Measurements from ENCODE around the gene PIWIL1. TPM values are rescaled to one million over a fixed set of nuclear protein-coding genes. Genes with fewer than 3 reads are reported as not detected.

The PIWIL1 gene
- total RNA-seq, 1 experiment from 2014 or later, result not detected

DNA sequence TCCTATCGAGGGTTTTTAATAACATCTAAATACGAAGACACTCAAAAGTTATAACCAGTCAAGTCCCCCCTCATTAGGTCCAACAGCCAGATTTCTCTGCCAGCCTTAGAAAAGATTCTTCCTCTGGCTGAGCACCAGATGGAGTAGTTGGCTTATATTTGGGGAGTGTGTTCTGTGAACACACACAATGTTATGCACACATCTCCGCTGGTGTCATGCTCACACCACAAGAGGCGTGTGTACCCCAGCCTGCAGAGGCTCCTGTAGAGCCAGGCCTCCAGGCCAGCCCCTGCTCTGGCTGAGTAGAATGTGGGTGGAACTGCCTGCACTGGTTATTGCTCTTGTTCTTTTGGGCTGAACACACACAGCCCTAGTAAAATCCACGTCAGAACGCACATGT is 64.0 kb downstream of the PIWIL1 start:
- H2BK20ac ChIP-seq (ENCODE audit: low read depth, low read length, poor library complexity, severe bottlenecking), result no peak overlapping the region
- WGBS (ENCODE audit: extremely low coverage, insufficient read length, low lambda C conversion rate), result no CpG with 5 or more reads among the region's 6 CpGs
- Mint-ChIP-seq H3K4me3 (no peak overlapping the region), H3K9me3 (no peaks in the 10 kb centered on the region), H3K36me3 (ENCODE audit: insufficient read depth in 1 of 3, low read depth in 3 of 3) (no peaks in the 10 kb centered on the region), H3K27ac (no peak overlapping the region; a peak in 1 of 7 replicates), H3K27me3 (ENCODE audit: low read depth) (peaks cover 8% of the 10 kb centered on the region), H3K4me1 (peaks cover 8 to 9% of the 10 kb centered on the region in 2 experiments)
- H3K18ac ChIP-seq (ENCODE audit: insufficient read length, low read depth, low read length), result no peak overlapping the region
- no peaks in the 10 kb centered on the region for H3K9me3 ChIP-seq (ENCODE audit: control insufficient read depth, low read depth, low read length)
- no peak overlapping the region for H4K91ac ChIP-seq (ENCODE audit: insufficient read length, low read depth, low read length)
- H2AK5ac ChIP-seq (ENCODE audit: insufficient read length, low read length), result no peak overlapping the region
- no peak overlapping the region for H2BK15ac ChIP-seq (ENCODE audit: low read depth, low read length)
- no peaks in the 10 kb centered on the region for H3K23me2 ChIP-seq (ENCODE audit: insufficient read length, low read depth, low read length, poor library complexity, severe bottlenecking)
- H3K23ac ChIP-seq (ENCODE audit: insufficient read length, low read depth, low read length), result no peak overlapping the region
- H4K8ac ChIP-seq (replicated peaks; ENCODE audit: insufficient read length, low read depth, low read length), result no peak overlapping the region
- TF ChIP-seq, protein P1, sequence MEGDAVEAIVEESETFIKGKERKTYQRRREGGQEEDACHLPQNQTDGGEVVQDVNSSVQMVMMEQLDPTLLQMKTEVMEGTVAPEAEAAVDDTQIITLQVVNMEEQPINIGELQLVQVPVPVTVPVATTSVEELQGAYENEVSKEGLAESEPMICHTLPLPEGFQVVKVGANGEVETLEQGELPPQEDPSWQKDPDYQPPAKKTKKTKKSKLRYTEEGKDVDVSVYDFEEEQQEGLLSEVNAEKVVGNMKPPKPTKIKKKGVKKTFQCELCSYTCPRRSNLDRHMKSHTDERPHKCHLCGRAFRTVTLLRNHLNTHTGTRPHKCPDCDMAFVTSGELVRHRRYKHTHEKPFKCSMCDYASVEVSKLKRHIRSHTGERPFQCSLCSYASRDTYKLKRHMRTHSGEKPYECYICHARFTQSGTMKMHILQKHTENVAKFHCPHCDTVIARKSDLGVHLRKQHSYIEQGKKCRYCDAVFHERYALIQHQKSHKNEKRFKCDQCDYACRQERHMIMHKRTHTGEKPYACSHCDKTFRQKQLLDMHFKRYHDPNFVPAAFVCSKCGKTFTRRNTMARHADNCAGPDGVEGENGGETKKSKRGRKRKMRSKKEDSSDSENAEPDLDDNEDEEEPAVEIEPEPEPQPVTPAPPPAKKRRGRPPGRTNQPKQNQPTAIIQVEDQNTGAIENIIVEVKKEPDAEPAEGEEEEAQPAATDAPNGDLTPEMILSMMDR (conservative IDR thresholded peaks at IDR 0.05), result peak; percentile 64
- no peak overlapping the region for H3K4ac ChIP-seq (ENCODE audit: low read depth, low read length)
- H4K20me1 ChIP-seq (ENCODE audit: control insufficient read depth, insufficient read depth, insufficient read length), result no peaks in the 10 kb centered on the region
- DNase-seq, result no peak
- no peak overlapping the region for H2AFZ ChIP-seq (ENCODE audit: low read length)
- H3K79me2 ChIP-seq (ENCODE audit: insufficient read depth, low read length), result no peaks in the 10 kb centered on the region
- H3K27ac ChIP-seq (ENCODE audit: insufficient read length, low read depth, low read length), result no peak overlapping the region
- H3K9ac ChIP-seq (ENCODE audit: extremely low read depth, insufficient read length, low read length), result no peak overlapping the region
- H2BK12ac ChIP-seq (ENCODE audit: insufficient read length, low read depth, low read length), result no peak overlapping the region
- H3K4me1 ChIP-seq (ENCODE audit: insufficient read depth, low read length), result no peaks in the 10 kb centered on the region
- H3K79me1 ChIP-seq (ENCODE audit: insufficient read depth, low read depth, low read length, poor library complexity, severe bottlenecking), result no peaks in the 10 kb centered on the region
- no peak overlapping the region for H4K5ac ChIP-seq (ENCODE audit: insufficient read length, low read depth, low read length)
- H2BK120ac ChIP-seq (ENCODE audit: low read depth, low read length, poor library complexity, severe bottlenecking), result no peak overlapping the region
- no peak overlapping the region for H3K56ac ChIP-seq (ENCODE audit: insufficient read length, low read depth, low read length)
- no peak overlapping the region for H3K14ac ChIP-seq (ENCODE audit: insufficient read depth, low read length)
- H3K4me2 ChIP-seq (ENCODE audit: insufficient read depth, insufficient read length, low read length), result no peak overlapping the region
- no peak overlapping the region for H3T11ph ChIP-seq (ENCODE audit: low read length)
- H3K27me3 ChIP-seq (ENCODE audit: insufficient read depth, low read length), result no peaks in the 10 kb centered on the region
- no peak overlapping the region for H2BK5ac ChIP-seq (ENCODE audit: insufficient read length, low read length)
